Astrocyte (in vitro differentiated cells and primary cell): Measurements from ENCODE around the gene MGAM2. TPM values are rescaled to one million over a fixed set of nuclear protein-coding genes. Genes with fewer than 3 reads are reported as not detected.

Experiments used
- DNase-seq: peaks from one replicate; pipeline ENCODE4 v3.0.0-alpha.2; 2010; ENCODE audit warnings: low read depth
- FAIRE-seq: peaks from 2 replicates; lab custom pipeline; 2011; peaks lifted over from hg19 to GRCh38; lab: Jason Lieb, UNC
- H2AFZ ChIP-seq: 2 replicates; pipeline ENCODE4 v1.6.0; 2012; ENCODE audit warnings: low read depth, low read length, inconsistent platforms
- H3K27ac ChIP-seq: 2 replicates; pipeline ENCODE4 v1.5.1; 2011; ENCODE audit warnings: low read depth, low read length, inconsistent platforms
- H3K27me3 ChIP-seq: 2 replicates; pipeline ENCODE4 v1.6.0; 2011; ENCODE audit warnings: low read length, inconsistent platforms; ENCODE audit not compliant: insufficient read depth
- H3K36me3 ChIP-seq: 2 replicates; pipeline ENCODE4 v1.5.1; 2011; ENCODE audit warnings: low read length, inconsistent platforms; ENCODE audit not compliant: insufficient read depth
- H3K4me1 ChIP-seq: 2 replicates; pipeline ENCODE4 v1.5.1; 2011; ENCODE audit warnings: low read length, inconsistent platforms; ENCODE audit not compliant: insufficient read depth
- H3K4me2 ChIP-seq: 2 replicates; pipeline ENCODE4 v1.6.0; 2012; ENCODE audit warnings: low read length, inconsistent platforms
- H3K4me3 ChIP-seq: 2 replicates; pipeline ENCODE4 v1.5.1; 2011; ENCODE audit warnings: low read depth, mild to moderate bottlenecking, low read length, inconsistent platforms; ENCODE audit not compliant: insufficient read depth
- H3K79me2 ChIP-seq: 2 replicates; pipeline ENCODE4 v1.6.0; 2012; ENCODE audit warnings: mild to moderate bottlenecking, low read length, inconsistent platforms; ENCODE audit not compliant: insufficient read depth
- H3K9ac ChIP-seq: 2 replicates; pipeline ENCODE4 v1.6.0; 2012; ENCODE audit warnings: mild to moderate bottlenecking, low read length, inconsistent platforms
- H3K9me3 ChIP-seq: 2 replicates; pipeline ENCODE4 v1.5.1; 2012; ENCODE audit warnings: low read depth, mild to moderate bottlenecking, low read length, inconsistent platforms; ENCODE audit not compliant: insufficient read depth
- H4K20me1 ChIP-seq: 2 replicates; pipeline ENCODE4 v1.6.0; 2012; ENCODE audit warnings: low read length, inconsistent platforms; ENCODE audit not compliant: insufficient read depth
- H3K27ac Mint-ChIP-seq: one replicate; pipeline ENCODE4 v1.8.0; 2021; ENCODE audit warnings: mild to moderate bottlenecking, mixed read lengths; ENCODE audit not compliant: unreplicated experiment
- H3K27me3 Mint-ChIP-seq: one replicate; pipeline ENCODE4 v1.8.0; 2021; ENCODE audit warnings: low read depth, mixed read lengths; ENCODE audit not compliant: unreplicated experiment
- H3K36me3 Mint-ChIP-seq: one replicate; pipeline ENCODE4 v1.8.0; 2021; ENCODE audit warnings: low read depth, mixed read lengths; ENCODE audit not compliant: unreplicated experiment
- H3K4me1 Mint-ChIP-seq: one replicate; pipeline ENCODE4 v1.8.0; 2021; ENCODE audit warnings: low read depth, mixed read lengths; ENCODE audit not compliant: unreplicated experiment
- H3K4me3 Mint-ChIP-seq: one replicate; pipeline ENCODE4 v1.8.0; 2021; ENCODE audit warnings: mild to moderate bottlenecking, moderate library complexity, mixed read lengths; ENCODE audit not compliant: unreplicated experiment
- H3K9me3 Mint-ChIP-seq: one replicate; pipeline ENCODE4 v1.8.0; 2021; ENCODE audit warnings: mild to moderate bottlenecking, mixed read lengths; ENCODE audit not compliant: unreplicated experiment
- EZH2 ChIP-seq: IDR thresholded peaks from 2 replicates; pipeline ENCODE4 v1.6.1; 2012; ENCODE audit warnings: mild to moderate bottlenecking, low read length, inconsistent platforms; ENCODE audit not compliant: insufficient read depth
- total RNA-seq: library from RNA; stranded (reverse); gene quantifications from 2 replicates; pipeline ENCODE4 v1.2.1, GENCODE V29; 2021
- TF ChIP-seq, protein P1 (sequence below): IDR thresholded peaks from 2 replicates; pipeline ENCODE4 v1.5.1; 2011; ENCODE audit warnings: low read depth, mild to moderate bottlenecking, inconsistent platforms, low read length, moderate library complexity; ENCODE audit not compliant: insufficient read depth

The MGAM2 gene
- total RNA-seq, 1 donor from 2014 or later = 0.05 TPM

DNA sequence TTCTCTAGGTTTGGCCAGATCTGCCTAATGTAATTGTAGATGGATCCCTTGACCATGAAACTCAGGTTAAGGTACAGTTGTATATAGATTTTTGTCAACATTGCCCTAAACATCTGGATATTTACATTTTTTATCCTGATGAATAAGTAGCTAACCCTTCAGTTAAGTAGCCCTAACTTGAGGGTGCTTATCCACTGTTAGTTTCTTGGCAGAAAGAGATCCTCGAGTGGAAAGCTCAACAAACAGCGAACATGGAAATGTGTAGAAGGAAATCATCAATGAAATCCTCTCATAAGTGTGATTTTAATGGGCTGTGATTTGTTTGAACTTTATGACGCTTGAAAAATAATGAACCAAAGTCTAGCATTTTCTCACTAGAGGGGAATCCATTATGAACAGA lies 73.6 kb downstream of the MGAM2 start:
- FAIRE-seq (no peak), DNase-seq (no peak)
- H3K79me2 ChIP-seq = no peaks in the 10 kb centered on the region
- Mint-ChIP-seq H3K27ac (no peak overlapping the region), H3K4me3 (no peak overlapping the region), H3K4me1 (peaks cover 4% of the 10 kb centered on the region), H3K36me3 (no peaks in the 10 kb centered on the region), H3K27me3 (no peaks in the 10 kb centered on the region), H3K9me3 (no peaks in the 10 kb centered on the region)
- no peaks in the 10 kb centered on the region for H3K27me3 ChIP-seq
- H4K20me1 ChIP-seq = no peaks in the 10 kb centered on the region
- H3K27ac ChIP-seq = no peak overlapping the region
- no peak overlapping the region for H3K4me3 ChIP-seq
- no peaks in the 10 kb centered on the region for H3K9me3 ChIP-seq
- H3K4me1 ChIP-seq = no peaks in the 10 kb centered on the region
- no peak for TF ChIP-seq EZH2
- TF ChIP-seq, protein P1, sequence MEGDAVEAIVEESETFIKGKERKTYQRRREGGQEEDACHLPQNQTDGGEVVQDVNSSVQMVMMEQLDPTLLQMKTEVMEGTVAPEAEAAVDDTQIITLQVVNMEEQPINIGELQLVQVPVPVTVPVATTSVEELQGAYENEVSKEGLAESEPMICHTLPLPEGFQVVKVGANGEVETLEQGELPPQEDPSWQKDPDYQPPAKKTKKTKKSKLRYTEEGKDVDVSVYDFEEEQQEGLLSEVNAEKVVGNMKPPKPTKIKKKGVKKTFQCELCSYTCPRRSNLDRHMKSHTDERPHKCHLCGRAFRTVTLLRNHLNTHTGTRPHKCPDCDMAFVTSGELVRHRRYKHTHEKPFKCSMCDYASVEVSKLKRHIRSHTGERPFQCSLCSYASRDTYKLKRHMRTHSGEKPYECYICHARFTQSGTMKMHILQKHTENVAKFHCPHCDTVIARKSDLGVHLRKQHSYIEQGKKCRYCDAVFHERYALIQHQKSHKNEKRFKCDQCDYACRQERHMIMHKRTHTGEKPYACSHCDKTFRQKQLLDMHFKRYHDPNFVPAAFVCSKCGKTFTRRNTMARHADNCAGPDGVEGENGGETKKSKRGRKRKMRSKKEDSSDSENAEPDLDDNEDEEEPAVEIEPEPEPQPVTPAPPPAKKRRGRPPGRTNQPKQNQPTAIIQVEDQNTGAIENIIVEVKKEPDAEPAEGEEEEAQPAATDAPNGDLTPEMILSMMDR = no peak
- H3K36me3 ChIP-seq = no peaks in the 10 kb centered on the region
- H3K4me2 ChIP-seq = no peak overlapping the region
- no peak overlapping the region for H3K9ac ChIP-seq
- no peak overlapping the region for H2AFZ ChIP-seq

DNA sequence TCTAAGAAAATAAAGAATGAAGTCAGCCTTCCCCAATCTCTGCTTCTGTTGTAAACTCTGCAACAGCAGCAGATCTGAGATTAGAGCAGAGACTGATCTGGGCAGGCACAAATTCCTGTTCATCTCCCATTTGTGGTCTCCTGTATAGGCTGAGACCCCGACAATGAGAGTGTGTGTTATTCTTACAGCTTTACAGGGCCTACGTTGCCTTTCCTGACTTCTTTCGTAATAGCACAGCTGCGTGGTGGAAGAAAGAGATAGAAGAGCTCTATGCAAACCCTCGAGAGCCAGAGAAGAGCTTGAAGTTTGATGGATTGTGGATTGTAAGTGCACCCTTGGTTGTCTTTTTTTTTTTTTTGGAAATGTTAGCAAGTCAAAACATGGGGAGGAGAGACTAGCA lies 74.3 kb downstream of the MGAM2 start:
- H4K20me1 ChIP-seq = no peaks in the 10 kb centered on the region
- no peak for FAIRE-seq

DNA sequence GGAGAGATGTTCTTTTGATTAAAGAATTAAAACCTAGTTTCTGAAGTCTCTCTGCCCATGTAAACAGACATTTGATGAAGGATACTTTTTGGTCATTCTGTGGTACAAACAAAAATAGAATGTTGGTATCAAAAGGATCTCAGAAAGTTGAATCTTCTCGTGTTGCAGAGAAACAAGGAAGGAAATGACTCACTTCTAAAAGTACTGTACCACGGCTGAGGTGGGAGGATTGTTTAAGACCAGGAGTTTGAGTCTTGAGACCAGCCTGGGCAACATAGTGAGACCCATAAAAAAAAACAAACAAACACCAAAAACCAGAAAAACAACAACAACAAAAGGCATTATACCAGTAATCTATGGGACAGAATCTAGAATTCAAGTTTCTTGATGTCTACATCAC lies 76.6 kb downstream of the MGAM2 start:
- Histone ChIP-seq H3K27me3 (no peaks in the 10 kb centered on the region), H3K36me3 (no peaks in the 10 kb centered on the region), H3K4me1 (no peaks in the 10 kb centered on the region), H4K20me1 (no peaks in the 10 kb centered on the region), H3K9me3 (no peaks in the 10 kb centered on the region), H2AFZ (no peak overlapping the region), H3K9ac (no peak overlapping the region), H3K4me3 (no peak overlapping the region), H3K4me2 (no peak overlapping the region), H3K79me2 (no peaks in the 10 kb centered on the region), H3K27ac (no peak overlapping the region)
- no peaks in the 10 kb centered on the region for H3K36me3 Mint-ChIP-seq
- TF ChIP-seq, protein P1 = no peak
- no peak for TF ChIP-seq EZH2
- FAIRE-seq (no peak), DNase-seq (no peak)
- no peak overlapping the region for H3K4me3 Mint-ChIP-seq
- H3K4me1 Mint-ChIP-seq = peaks cover 4% of the 10 kb centered on the region
- H3K27me3 Mint-ChIP-seq = no peaks in the 10 kb centered on the region
- H3K27ac Mint-ChIP-seq = no peak overlapping the region
- H3K9me3 Mint-ChIP-seq = no peaks in the 10 kb centered on the region

More for the DNA sequence above, 74.3 kb downstream of the MGAM2 start:
- no peak overlapping the region for H3K4me2 ChIP-seq
- H3K27ac ChIP-seq = no peak overlapping the region
- no peaks in the 10 kb centered on the region for H3K36me3 Mint-ChIP-seq
- DNase-seq = no peak
- H3K4me3 ChIP-seq = no peak overlapping the region
- H3K27ac Mint-ChIP-seq = no peak overlapping the region
- H3K79me2 ChIP-seq = no peaks in the 10 kb centered on the region
- no peak for TF ChIP-seq EZH2
- TF ChIP-seq, protein P1 = no peak
- H3K4me1 ChIP-seq = no peaks in the 10 kb centered on the region
- no peak overlapping the region for H3K9ac ChIP-seq
- no peaks in the 10 kb centered on the region for H3K27me3 ChIP-seq
- no peaks in the 10 kb centered on the region for H3K27me3 Mint-ChIP-seq
- H2AFZ ChIP-seq = no peak overlapping the region
- H3K36me3 ChIP-seq = no peaks in the 10 kb centered on the region
- no peaks in the 10 kb centered on the region for H3K9me3 Mint-ChIP-seq
- H3K4me1 Mint-ChIP-seq = peaks cover 4% of the 10 kb centered on the region
- H3K9me3 ChIP-seq = no peaks in the 10 kb centered on the region
- H3K4me3 Mint-ChIP-seq = no peak overlapping the region
